Activated CD4-positive, alpha-beta T cell treated with anti-CD3 and anti-CD28 coated beads for 1 hour (primary cell): Measurements from ENCODE around the gene RETREG1.
"Not testable (repeated sequence)": the region's sequence is repeated elsewhere in the genome, so short reads cannot be mapped to it uniquely, and the experiment has no call there.

Source experiments
- DNase-seq: peaks from one replicate; pipeline ENCODE4 v3.0.0-alpha.2; 2020

The RETREG1 gene

GRCh38 chr5:16446993-16447392 is 169.8 kb downstream of the RETREG1 start:
- no peak for DNase-seq

- no peak for DNase-seq
These were observed 178.8 kb downstream of the RETREG1 start for GRCh38 chr5:16437977-16438376.

GRCh38 chr5:16436065-16436682 is 180.6 kb downstream of the RETREG1 start:
- not testable (repeated sequence) for DNase-seq

- DNase-seq = no peak
These were observed 185.3 kb downstream of the RETREG1 start for GRCh38 chr5:16431490-16431889.

- no peak for DNase-seq
These were observed 186.3 kb downstream of the RETREG1 start for GRCh38 chr5:16430349-16431089.

GRCh38 chr5:16428359-16428758 is 188.4 kb downstream of the RETREG1 start:
- DNase-seq = no peak

GRCh38 chr5:16427587-16427986 is 189.2 kb downstream of the RETREG1 start:
- DNase-seq = no peak
